Breast epithelium (tissue), 3 donors: ENCODE measurements around the gene LDLRAD3.

Experiments used
- POLR2A ChIP-seq: fragments of 450-650 bp; IDR thresholded peaks from one replicate; pipeline ENCODE4 v1.6.1; 2016; ENCODE audit warnings: antibody characterized with exemption, mild to moderate bottlenecking, moderate library complexity
- POLR2AphosphoS5 ChIP-seq, 3 donors: sonication (generic); formaldehyde crosslinking; IDR thresholded peaks; one replicate each; pipeline ENCODE4 v1.6.1; 2017; ENCODE audit warnings: antibody characterized with exemption in 3 of 3

GRCh38 chr11:36121054-36121453 is 177.2 kb downstream of the LDLRAD3 start:
- no peak for TF ChIP-seq POLR2AphosphoS5 (IDR thresholded peaks at IDR 0.05)
- TF ChIP-seq POLR2A = no peak
